K562 (cell line): ENCODE data around the gene ARHGAP22. TPM values are rescaled to one million over a fixed set of nuclear protein-coding genes. Genes with fewer than 3 reads are reported as not detected.

Experiments
- ATF1 ChIP-seq, 2 experiments: fragments of 450-650 bp in 1 of 2; IDR thresholded peaks; 2 replicates each; pipeline ENCODE4 v1.6.1; 2016; ENCODE audit warnings: missing compliant biosample characterization in 1 of 2, missing genetic modification characterization in 1 of 2
- EP300 ChIP-seq: IDR thresholded peaks from 2 replicates; pipeline ENCODE4 v1.6.1; 2012; ENCODE audit warnings: low read length, improper control_type of control experiment
- EP400 ChIP-seq: fragments of 450-650 bp; IDR thresholded peaks from 2 replicates; pipeline ENCODE4 v1.6.1; 2017; ENCODE audit warnings: antibody characterized with exemption, mild to moderate bottlenecking, moderate library complexity
- ETV5 ChIP-seq: sonication (generic); formaldehyde crosslinking; IDR thresholded peaks from 2 replicates; pipeline ENCODE4 v1.4.0; 2020; ENCODE audit warnings: low read depth, mild to moderate bottlenecking, missing genetic modification reagents
- EZH2 ChIP-seq: IDR thresholded peaks from 2 replicates; pipeline ENCODE4 v1.6.1; 2012; ENCODE audit warnings: low read depth, mild to moderate bottlenecking, inconsistent platforms, low read length, borderline replicate concordance
- GMEB1 ChIP-seq: fragments of 250-450 bp; sonication (Bioruptor Pico); IDR thresholded peaks from 2 replicates; pipeline ENCODE4 v1.4.0; 2020; ENCODE audit warnings: mild to moderate bottlenecking
- MCM2 ChIP-seq: fragments of 450-650 bp; IDR thresholded peaks from 2 replicates; pipeline ENCODE4 v1.6.1; 2017; ENCODE audit warnings: low read depth, mild to moderate bottlenecking
- NFE2 ChIP-seq: IDR thresholded peaks from 2 replicates; pipeline ENCODE4 v1.6.1; 2014; ENCODE audit warnings: antibody characterized with exemption, low read depth
- PHF21A ChIP-seq: fragments of 450-650 bp; IDR thresholded peaks from 2 replicates; pipeline ENCODE4 v1.6.1; 2017; ENCODE audit warnings: low read depth, borderline replicate concordance
- PML ChIP-seq: IDR thresholded peaks from 2 replicates; pipeline ENCODE4 v1.6.1; 2012; ENCODE audit warnings: low read length, inconsistent platforms
- POU5F1 ChIP-seq: fragments of 150-350 bp; IDR thresholded peaks from 2 replicates; pipeline ENCODE4 v1.6.1; 2014; ENCODE audit warnings: borderline replicate concordance, low read length, low read depth, mild to moderate bottlenecking; ENCODE audit not compliant: partially characterized antibody
- RCOR1 ChIP-seq, 2 experiments: IDR thresholded peaks; 2 replicates each; pipeline ENCODE4 v1.6.1; 2012; ENCODE audit warnings: low read depth in 2 of 2, low read length in 2 of 2, borderline replicate concordance in 1 of 2, improper control_type of control experiment in 1 of 2
- SMARCA4 ChIP-seq: fragments of 450-650 bp; IDR thresholded peaks from 2 replicates; pipeline ENCODE4 v1.6.1; 2016
- TEAD4 ChIP-seq, 2 experiments: sonication (generic) in 1 of 2; formaldehyde crosslinking in 1 of 2; IDR thresholded peaks; 2 replicates each; pipeline versions ENCODE4 v1.6.1 to v1.8.0; 2012 to 2022; ENCODE audit warnings: borderline replicate concordance in 1 of 2, inconsistent platforms in 1 of 2, low read length in 1 of 2, mild to moderate bottlenecking in 1 of 2, missing genetic modification reagents in 1 of 2
- TRIM24 ChIP-seq, 2 experiments: fragments of 450-650 bp; IDR thresholded peaks; 2 replicates each; pipeline ENCODE4 v1.6.1; 2016
- ZBTB17 ChIP-seq: fragments of 450-650 bp; formaldehyde crosslinking; IDR thresholded peaks from 2 replicates; pipeline ENCODE4 v1.4.0; 2020; ENCODE audit warnings: mild to moderate bottlenecking
- polyA plus RNA-seq, 8 experiments: library from polyadenylated mRNA; depleted of rRNA in 4 of 8; stranded (reverse) in 5 of 8; unstranded in 3 of 8; fragments of >200 nt; fragmentation: Nextera tagmentation in 2 of 8; fragmentation: Illumina TruSeq in 1 of 8; extraction: Ambion mirVana in 2 of 8; extraction: Trizol in 1 of 8; gene quantifications; 2 replicates each; pipeline versions ENCODE4 v1.2.1 to v1.2.3, GENCODE V29; 2011 to 2014; ENCODE audit warnings: inconsistent platforms in 1 of 8, missing spikeins in 1 of 8
- total RNA-seq, 7 experiments: library from RNA; depleted of rRNA in 6 of 7; stranded (reverse); fragments of >200 nt in 6 of 7; fragmentation: Illumina TruSeq in 2 of 7; extraction: Trizol in 2 of 7; gene quantifications; 2 replicates each; pipeline versions ENCODE4 v1.2.1 to v1.2.3, GENCODE V29; 2011 to 2021; ENCODE audit warnings: low replicate concordance in 1 of 7
- TF ChIP-seq, protein P1 (sequence below): fragments of 250-450 bp; sonication (Bioruptor Pico); IDR thresholded peaks from 2 replicates; pipeline ENCODE4 v1.9.0; 2021; ENCODE audit warnings: mild to moderate bottlenecking, inconsistent platforms
- TF ChIP-seq, protein P2 (sequence below): fragments of 450-650 bp; conservative IDR thresholded peaks from 2 replicates; pipeline ENCODE4 v1.6.1; 2016; ENCODE audit warnings: missing genetic modification characterization, low read depth, mild to moderate bottlenecking, missing compliant biosample characterization, moderate library complexity

ARHGAP22 gene
- total and polyA plus RNA-seq, 9 of the 15 experiments (the other 6 are each of a cell fraction or from before 2014, with no cell fraction given) = 1.3 to 28.1 (median 12.7) TPM

DNA sequence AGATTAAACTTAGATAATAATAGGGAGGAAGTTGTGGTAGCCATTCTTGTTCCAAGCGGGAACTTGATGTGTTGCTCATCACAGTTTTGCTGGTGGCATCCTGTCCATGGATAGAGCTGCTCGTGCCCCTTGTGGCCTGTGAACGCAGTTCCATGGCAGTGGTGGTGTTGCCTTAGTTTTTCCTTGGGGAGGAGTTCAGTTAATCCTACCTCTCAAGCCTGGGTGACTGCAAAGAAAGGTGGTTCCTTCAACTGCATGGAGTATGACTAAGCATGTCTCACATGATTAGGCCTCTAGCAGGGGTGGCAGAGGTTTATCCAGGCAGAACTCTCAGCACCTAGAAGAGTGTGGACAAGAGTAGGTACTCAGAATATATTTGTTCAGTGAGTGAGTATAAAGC lies 198.7 kb downstream of the ARHGAP22 start (continued):
- 0 out of 2 replicates have a peak, but pooled peaks have one; percentile 28 for TF ChIP-seq ETV5 (CRISPR knock-in tag)
- TF ChIP-seq, protein P1, sequence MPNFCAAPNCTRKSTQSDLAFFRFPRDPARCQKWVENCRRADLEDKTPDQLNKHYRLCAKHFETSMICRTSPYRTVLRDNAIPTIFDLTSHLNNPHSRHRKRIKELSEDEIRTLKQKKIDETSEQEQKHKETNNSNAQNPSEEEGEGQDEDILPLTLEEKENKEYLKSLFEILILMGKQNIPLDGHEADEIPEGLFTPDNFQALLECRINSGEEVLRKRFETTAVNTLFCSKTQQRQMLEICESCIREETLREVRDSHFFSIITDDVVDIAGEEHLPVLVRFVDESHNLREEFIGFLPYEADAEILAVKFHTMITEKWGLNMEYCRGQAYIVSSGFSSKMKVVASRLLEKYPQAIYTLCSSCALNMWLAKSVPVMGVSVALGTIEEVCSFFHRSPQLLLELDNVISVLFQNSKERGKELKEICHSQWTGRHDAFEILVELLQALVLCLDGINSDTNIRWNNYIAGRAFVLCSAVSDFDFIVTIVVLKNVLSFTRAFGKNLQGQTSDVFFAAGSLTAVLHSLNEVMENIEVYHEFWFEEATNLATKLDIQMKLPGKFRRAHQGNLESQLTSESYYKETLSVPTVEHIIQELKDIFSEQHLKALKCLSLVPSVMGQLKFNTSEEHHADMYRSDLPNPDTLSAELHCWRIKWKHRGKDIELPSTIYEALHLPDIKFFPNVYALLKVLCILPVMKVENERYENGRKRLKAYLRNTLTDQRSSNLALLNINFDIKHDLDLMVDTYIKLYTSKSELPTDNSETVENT = no peak
- TF ChIP-seq GMEB1 (CRISPR knock-in tag) = no peak
- TF ChIP-seq PML = no peak
- TF ChIP-seq RCOR1 (IDR thresholded peaks at IDR 0.05; ENCODE audit: borderline replicate concordance in 1 of 2, low read depth in 2 of 2, low read length in 2 of 2) = peak in 1 of 2 experiments; percentile 77; a peak in 2 of 4 replicates
- no peak for TF ChIP-seq EZH2
- TF ChIP-seq MCM2 = no peak
- TF ChIP-seq ATF1 (CRISPR knock-in tag; IDR thresholded peaks at IDR 0.05) = no peak
- peak; percentile 72 for TF ChIP-seq ATF1 (tag; IDR thresholded peaks at IDR 0.05)
- peak; percentile 74; the same call in 1 of the 2 replicates for TF ChIP-seq PHF21A
- TF ChIP-seq TEAD4 (IDR thresholded peaks at IDR 0.05; ENCODE audit: low read length) = 0 out of 2 replicates have a peak, but pooled peaks have one; percentile 31
- TF ChIP-seq TEAD4 (CRISPR knock-in tag; IDR thresholded peaks at IDR 0.05; ENCODE audit: borderline replicate concordance) = no peak
- TF ChIP-seq EP300 = 0 out of 2 replicates have a peak, but pooled peaks have one; percentile 22
- TF ChIP-seq, protein P2, sequence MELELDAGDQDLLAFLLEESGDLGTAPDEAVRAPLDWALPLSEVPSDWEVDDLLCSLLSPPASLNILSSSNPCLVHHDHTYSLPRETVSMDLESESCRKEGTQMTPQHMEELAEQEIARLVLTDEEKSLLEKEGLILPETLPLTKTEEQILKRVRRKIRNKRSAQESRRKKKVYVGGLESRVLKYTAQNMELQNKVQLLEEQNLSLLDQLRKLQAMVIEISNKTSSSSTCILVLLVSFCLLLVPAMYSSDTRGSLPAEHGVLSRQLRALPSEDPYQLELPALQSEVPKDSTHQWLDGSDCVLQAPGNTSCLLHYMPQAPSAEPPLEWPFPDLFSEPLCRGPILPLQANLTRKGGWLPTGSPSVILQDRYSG (tag) = peak; percentile 62; the same call in 1 of the 2 replicates
- no peak for TF ChIP-seq POU5F1
- TF ChIP-seq NFE2 = peak; percentile 95
- peak; percentile 82 for TF ChIP-seq SMARCA4
- peak; percentile 55 for TF ChIP-seq EP400
- TF ChIP-seq TRIM24 (IDR thresholded peaks at IDR 0.05) = 0 out of 4 replicates have a peak, but pooled peaks of 1 of the 2 experiments have one; percentile 35
- 0 out of 2 replicates have a peak, but pooled peaks have one; percentile 29 for TF ChIP-seq ZBTB17
